ENCODE data around the gene GPBAR1. TPM values are rescaled to one million over a fixed set of nuclear protein-coding genes. Genes with fewer than 3 reads are reported as not detected.

Gene GPBAR1
- total RNA-seq, 1 experiment from 2014 or later: 0.16 TPM

DNA sequence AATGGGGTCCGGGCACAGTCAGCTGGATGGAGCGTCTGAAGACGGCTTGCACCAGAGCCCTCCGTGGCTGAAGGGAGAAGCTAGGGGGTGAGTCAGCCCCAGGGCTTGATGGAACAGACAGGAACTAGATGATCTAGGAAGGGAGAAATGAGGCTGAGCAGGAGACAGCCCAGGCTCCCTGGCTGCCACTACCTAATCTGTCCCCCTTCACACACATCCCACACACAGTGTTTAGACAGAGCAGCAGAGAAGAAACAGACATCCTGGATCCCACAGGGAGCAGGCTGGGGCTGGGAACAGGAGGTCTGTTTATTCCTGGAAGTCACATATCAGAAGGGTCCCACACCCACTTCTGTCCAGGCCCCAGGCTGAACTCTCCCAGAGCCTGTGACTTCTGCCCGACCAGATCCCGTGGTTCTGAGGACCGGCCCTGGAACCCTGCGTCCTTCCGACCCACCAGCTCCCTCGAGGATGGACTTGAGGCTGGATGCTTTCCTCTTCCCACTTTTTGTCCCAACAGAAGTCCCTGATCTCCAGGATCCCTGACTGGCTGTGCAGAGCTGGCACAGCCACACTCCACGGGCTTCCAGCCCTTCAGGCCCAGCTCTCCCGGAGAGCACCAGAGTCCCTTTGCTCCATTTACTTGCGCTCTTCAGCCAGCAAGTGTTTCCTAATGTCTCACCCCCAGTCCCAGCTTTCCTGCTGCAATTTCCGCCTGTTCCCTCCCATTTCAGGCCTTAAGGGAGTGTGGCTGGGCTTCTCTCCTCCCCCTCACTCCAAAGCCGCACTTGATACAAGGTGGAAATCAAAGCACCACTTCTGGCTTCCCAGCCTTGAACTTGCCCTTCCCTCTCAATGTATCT, 1.5 kb upstream of the GPBAR1 start:
- POLR2A ChIA-PET: interaction anchor here (0.7 to 1.2 kb wide), 3 partner anchors 11 to 148 kb away, joined by 3 to 4 read pairs (median 3); partner anchors contain the start of genes AAMP and PNKD
- Mint-ChIP-seq H3K4me1 (ENCODE audit: insufficient read depth, unreplicated experiment) (no peaks in the 10 kb centered on the region), H3K27ac (ENCODE audit: low read depth, unreplicated experiment) (no peak overlapping the region), H3K4me3 (ENCODE audit: unreplicated experiment) (no peak overlapping the region), H3K9me3 (ENCODE audit: unreplicated experiment) (no peaks in the 10 kb centered on the region), H3K27me3 (ENCODE audit: insufficient read depth, unreplicated experiment) (no peaks in the 10 kb centered on the region), H3K36me3 (ENCODE audit: insufficient read depth, unreplicated experiment) (peaks cover 45% of the 10 kb centered on the region)
- TF ChIP-seq, protein P1, sequence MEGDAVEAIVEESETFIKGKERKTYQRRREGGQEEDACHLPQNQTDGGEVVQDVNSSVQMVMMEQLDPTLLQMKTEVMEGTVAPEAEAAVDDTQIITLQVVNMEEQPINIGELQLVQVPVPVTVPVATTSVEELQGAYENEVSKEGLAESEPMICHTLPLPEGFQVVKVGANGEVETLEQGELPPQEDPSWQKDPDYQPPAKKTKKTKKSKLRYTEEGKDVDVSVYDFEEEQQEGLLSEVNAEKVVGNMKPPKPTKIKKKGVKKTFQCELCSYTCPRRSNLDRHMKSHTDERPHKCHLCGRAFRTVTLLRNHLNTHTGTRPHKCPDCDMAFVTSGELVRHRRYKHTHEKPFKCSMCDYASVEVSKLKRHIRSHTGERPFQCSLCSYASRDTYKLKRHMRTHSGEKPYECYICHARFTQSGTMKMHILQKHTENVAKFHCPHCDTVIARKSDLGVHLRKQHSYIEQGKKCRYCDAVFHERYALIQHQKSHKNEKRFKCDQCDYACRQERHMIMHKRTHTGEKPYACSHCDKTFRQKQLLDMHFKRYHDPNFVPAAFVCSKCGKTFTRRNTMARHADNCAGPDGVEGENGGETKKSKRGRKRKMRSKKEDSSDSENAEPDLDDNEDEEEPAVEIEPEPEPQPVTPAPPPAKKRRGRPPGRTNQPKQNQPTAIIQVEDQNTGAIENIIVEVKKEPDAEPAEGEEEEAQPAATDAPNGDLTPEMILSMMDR (IDR thresholded peaks at IDR 0.05; ENCODE audit: unreplicated experiment): no peak
- no TSS peak for BruUV-seq (replicated peaks)
- intact Hi-C loops (cut with micrococcal nuclease): no loop called here
- CTCF ChIA-PET: interaction anchor here (0.6 to 2.5 kb wide), 10 partner anchors 12 to 148 kb away, joined by 3 to 8 read pairs (median 3); no protein-coding TSS in a partner anchor
- DNase-seq (ENCODE audit: unreplicated experiment): no peak

DNA sequence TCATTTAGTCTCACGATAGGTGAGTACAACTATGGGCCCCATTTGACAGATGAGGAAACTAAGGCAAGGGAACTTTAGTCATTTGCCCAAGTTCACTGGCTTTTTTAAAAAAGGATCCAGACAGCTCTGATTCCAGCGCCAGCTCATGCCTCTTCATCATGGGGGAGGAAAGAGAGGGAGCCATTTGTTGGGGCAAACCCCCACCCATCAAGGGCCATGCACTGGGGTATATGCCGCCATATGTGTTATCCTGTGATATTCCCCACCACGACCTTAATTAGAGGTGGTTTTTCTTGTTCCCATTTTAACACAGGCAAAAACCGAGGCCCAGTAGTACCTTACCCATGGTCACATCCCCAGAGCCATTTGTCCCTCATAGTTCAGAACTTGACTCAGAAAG, 649 bp upstream of the GPBAR1 start:
- H3K27me3 Mint-ChIP-seq (ENCODE audit: insufficient read depth, unreplicated experiment): no peaks in the 10 kb centered on the region
- ChIA-PET CTCF (interaction anchor here (0.5 to 1.4 kb wide), 6 partner anchors 9 to 147 kb away, joined by 3 to 4 read pairs (median 3); no protein-coding TSS in a partner anchor), POLR2A (interaction anchor here (0.7 to 1.0 kb wide), 2 partner anchors 31 to 147 kb away, joined by 3 read pairs; no protein-coding TSS in a partner anchor)
- no peaks in the 10 kb centered on the region for H3K4me1 Mint-ChIP-seq (ENCODE audit: insufficient read depth, unreplicated experiment)
- TF ChIP-seq, protein P1 (IDR thresholded peaks at IDR 0.05; ENCODE audit: unreplicated experiment): no peak
- no TSS peak for BruUV-seq (replicated peaks)
- H3K27ac Mint-ChIP-seq (ENCODE audit: low read depth, unreplicated experiment): no peak overlapping the region
- no peaks in the 10 kb centered on the region for H3K9me3 Mint-ChIP-seq (ENCODE audit: unreplicated experiment)
- no peak overlapping the region for H3K4me3 Mint-ChIP-seq (ENCODE audit: unreplicated experiment)
- intact Hi-C loops (cut with micrococcal nuclease): no loop called here
- peaks cover 38% of the 10 kb centered on the region for H3K36me3 Mint-ChIP-seq (ENCODE audit: insufficient read depth, unreplicated experiment)
- no peak for DNase-seq (ENCODE audit: unreplicated experiment)

DNA sequence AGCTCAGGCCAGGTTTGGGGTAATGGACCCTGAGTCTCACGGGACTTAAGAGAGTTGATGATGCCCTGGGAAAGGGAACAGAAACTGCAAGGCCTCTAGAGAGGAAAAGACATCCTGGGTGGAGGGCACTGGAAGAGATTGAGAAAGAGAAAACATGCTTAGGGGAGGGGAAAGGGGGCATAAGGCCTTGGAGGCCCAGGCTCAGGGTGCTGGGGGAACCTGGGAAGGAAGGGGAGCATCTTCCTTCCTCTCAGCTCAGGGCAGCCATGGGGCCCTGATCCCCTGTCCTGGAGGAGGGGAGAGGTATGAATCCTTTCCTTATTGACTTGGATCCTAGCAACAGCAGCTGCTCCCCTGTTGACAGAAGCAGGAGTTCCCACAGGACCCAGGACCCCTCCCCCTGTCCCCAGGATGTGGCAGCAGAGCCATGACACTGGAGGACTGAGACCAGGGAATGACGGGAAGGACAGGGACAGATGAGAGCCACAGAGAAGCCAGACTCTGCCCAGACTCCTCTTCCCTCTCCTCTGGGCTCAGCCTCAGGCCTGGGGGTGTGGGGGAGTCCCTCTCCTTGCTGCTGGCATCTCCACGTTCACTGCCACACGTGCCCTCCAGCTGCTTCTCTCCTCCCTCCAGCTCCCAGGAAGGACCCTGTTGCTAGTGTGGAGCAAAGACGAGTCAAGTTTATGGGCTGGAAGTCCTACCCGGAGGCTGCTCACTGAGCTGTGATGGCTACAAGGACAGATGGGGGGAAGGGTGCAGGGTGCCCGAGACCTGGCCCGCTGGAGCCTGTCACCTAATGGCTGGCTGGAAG, 815 bp downstream of the GPBAR1 start:
- BruUV-seq (replicated peaks): no TSS peak
- Mint-ChIP-seq H3K4me1 (ENCODE audit: insufficient read depth, unreplicated experiment) (peaks cover 1% of the 10 kb centered on the region), H3K27ac (ENCODE audit: low read depth, unreplicated experiment) (no peak overlapping the region), H3K9me3 (ENCODE audit: unreplicated experiment) (no peaks in the 10 kb centered on the region), H3K36me3 (ENCODE audit: insufficient read depth, unreplicated experiment) (peaks cover 34% of the 10 kb centered on the region), H3K4me3 (ENCODE audit: unreplicated experiment) (no peak overlapping the region), H3K27me3 (ENCODE audit: insufficient read depth, unreplicated experiment) (no peaks in the 10 kb centered on the region)
- intact Hi-C loops (cut with micrococcal nuclease): no loop called here
- TF ChIP-seq, protein P1 (IDR thresholded peaks at IDR 0.05; ENCODE audit: unreplicated experiment): no peak
- CTCF ChIA-PET: interaction anchor here (0.6 to 1.8 kb wide), 4 partner anchors 14 to 145 kb away, joined by 3 to 4 read pairs (median 4); no protein-coding TSS in a partner anchor
- POLR2A ChIA-PET: interaction anchor here (1.2 to 1.3 kb wide), 2 partner anchors 8 to 9 kb away, joined by 5 to 6 read pairs; partner anchors contain the start of genes AAMP and PNKD
- DNase-seq (ENCODE audit: unreplicated experiment): no peak

All from MCF 10A (cell line).